SHP77 treated with DMSO at 0.1 percent for 48 hours (cell line): Measurements from ENCODE around the gene TBX18.

Experiments
- DNase-seq: peaks from one replicate; lab custom pipeline; 2025; lab: John Stamatoyannopoulos, UW

TBX18 gene

GRCh38 chr6:84764332-84765049 lies at the start of gene TBX18:
Gene TBX18, minus strand, starts transcription at chr6:84764598. Its CDS starts 417 bp downstream, at chr6:84764181.
- peak; percentile 94 for DNase-seq

GRCh38 chr6:84811351-84811750 lies 47.0 kb upstream of the TBX18 start:
- no peak for DNase-seq

- DNase-seq, result no peak
These were observed 45.1 kb upstream of the TBX18 start for GRCh38 chr6:84809455-84809854.

GRCh38 chr6:84808491-84809061 lies 44.2 kb upstream of the TBX18 start:
- no peak for DNase-seq

- DNase-seq, result no peak
These were observed 40.7 kb upstream of the TBX18 start for GRCh38 chr6:84805145-84805544.

- no peak for DNase-seq
These were observed 40.3 kb upstream of the TBX18 start for GRCh38 chr6:84804720-84805119.

GRCh38 chr6:84801250-84801649 lies 36.9 kb upstream of the TBX18 start:
- DNase-seq, result no peak

GRCh38 chr6:84798257-84798656 lies 33.9 kb upstream of the TBX18 start:
- no peak for DNase-seq

- DNase-seq, result no peak
These were observed 31.9 kb upstream of the TBX18 start for GRCh38 chr6:84796343-84796742.

GRCh38 chr6:84791927-84792326 lies 27.5 kb upstream of the TBX18 start:
- DNase-seq, result no peak

- no peak for DNase-seq
These were observed 26.8 kb upstream of the TBX18 start for GRCh38 chr6:84791233-84791632.

- DNase-seq, result no peak
These were observed 24.8 kb upstream of the TBX18 start for GRCh38 chr6:84789170-84789569.

- no peak for DNase-seq
These were observed 24.3 kb upstream of the TBX18 start for GRCh38 chr6:84788689-84789088.

- DNase-seq, result no peak
These were observed 21.3 kb upstream of the TBX18 start for GRCh38 chr6:84785671-84786070.

- no peak for DNase-seq
These were observed 15.5 kb upstream of the TBX18 start for GRCh38 chr6:84779917-84780316.

- DNase-seq, result no peak
These were observed 15.0 kb upstream of the TBX18 start for GRCh38 chr6:84779380-84779779.

GRCh38 chr6:84777888-84778287 lies 13.5 kb upstream of the TBX18 start:
- DNase-seq, result no peak

GRCh38 chr6:84776392-84776791 lies 12.0 kb upstream of the TBX18 start:
- peak; percentile 27 for DNase-seq

GRCh38 chr6:84775751-84776150 lies 11.4 kb upstream of the TBX18 start:
- DNase-seq, result peak; percentile 27

- no peak for DNase-seq
These were observed 10.5 kb upstream of the TBX18 start for GRCh38 chr6:84774985-84775284.

GRCh38 chr6:84774157-84774984 lies 10.0 kb upstream of the TBX18 start:
- peak; percentile 63 for DNase-seq

GRCh38 chr6:84773431-84774156 lies 9.2 kb upstream of the TBX18 start:
- peak; percentile 72 for DNase-seq

GRCh38 chr6:84773133-84773430 lies 8.7 kb upstream of the TBX18 start:
- DNase-seq, result peak; percentile 44
